Natural killer cell (primary cell): ENCODE data around the gene TMX1. TPM values are rescaled to one million over a fixed set of nuclear protein-coding genes. Genes with fewer than 3 reads are reported as not detected.

Experiments
- ATAC-seq, 3 donors: fragments of 150-1000 bp in 2 of 3; fragments of 200-7000 bp in 1 of 3; cut with Tn5 transposase; 1 replicate in 1 of 3; 2 replicates in 2 of 3; pipeline ENCODE4 v1.10.0; 2021; ENCODE audit warnings: mild to moderate bottlenecking in 2 of 3, moderate library complexity in 2 of 3
- DNase-seq, 2 donors: peaks; one replicate each; pipeline versions ENCODE4 v3.0.0 to v3.0.0-alpha.2; 2013 to 2021; ENCODE audit warnings: mixed read lengths in 1 of 2
- H3K27ac ChIP-seq: one replicate; pipeline ENCODE4 v1.5.1; 2013; ENCODE audit warnings: mild to moderate bottlenecking, low read length
- H3K27me3 ChIP-seq: one replicate; pipeline ENCODE4 v1.6.1; 2013; ENCODE audit warnings: low read length; ENCODE audit not compliant: control insufficient read depth, insufficient read depth
- H3K36me3 ChIP-seq: one replicate; pipeline ENCODE4 v1.6.1; 2013; ENCODE audit warnings: low read length; ENCODE audit not compliant: control insufficient read depth, insufficient read depth
- H3K4me1 ChIP-seq: one replicate; pipeline ENCODE4 v1.6.1; 2013; ENCODE audit warnings: low read length; ENCODE audit not compliant: control insufficient read depth, insufficient read depth
- H3K4me3 ChIP-seq: one replicate; pipeline ENCODE4 v1.5.1; 2013; ENCODE audit warnings: low read length
- H3K9me3 ChIP-seq: one replicate; pipeline ENCODE4 v1.6.1; 2013; ENCODE audit warnings: low read length; ENCODE audit not compliant: control insufficient read depth, insufficient read depth
- H3K27ac Mint-ChIP-seq, 2 donors: one replicate each; pipeline ENCODE4 v1.8.0; 2022; ENCODE audit warnings: mild to moderate bottlenecking in 2 of 2, mixed read lengths in 2 of 2, moderate library complexity in 1 of 2
- H3K27me3 Mint-ChIP-seq, 2 donors: one replicate each; pipeline ENCODE4 v1.8.0; 2022; ENCODE audit warnings: low read depth in 2 of 2, mixed read lengths in 2 of 2
- H3K36me3 Mint-ChIP-seq: one replicate; pipeline ENCODE4 v1.8.0; 2022; ENCODE audit warnings: mixed read lengths
- H3K4me1 Mint-ChIP-seq, 2 donors: one replicate each; pipeline ENCODE4 v1.8.0; 2022; ENCODE audit warnings: mixed read lengths in 2 of 2
- H3K4me3 Mint-ChIP-seq: one replicate; pipeline ENCODE4 v1.8.0; 2022; ENCODE audit warnings: mild to moderate bottlenecking, moderate library complexity, mixed read lengths
- H3K9me3 Mint-ChIP-seq, 2 donors: one replicate each; pipeline ENCODE4 v1.8.0; 2022; ENCODE audit warnings: mixed read lengths in 2 of 2
- WGBS: methylation state at CpG from one replicate; pipeline ENCODE4 v1.1.7; 2013; ENCODE audit warnings: missing lambda C conversion rate; ENCODE audit not compliant: insufficient coverage; 5-methylcytosine and 5-hydroxymethylcytosine counted together
- intact Hi-C: fragments of 100-400 bp; cut with micrococcal nuclease; formaldehyde crosslinking; loops from one replicate; pipeline ENCODE4 v1.14.2; 2022
- total RNA-seq, 4 donors: library from RNA; stranded (reverse); fragments of 120-200 nt in 1 of 4; gene quantifications; one replicate each; pipeline versions ENCODE4 v1.2.3 to v1.2.4, GENCODE V29; 2013 to 2022
- TF ChIP-seq, protein P1 (sequence below): fragments of 200-600 bp; IDR thresholded peaks from one replicate; pipeline ENCODE4 v1.8.0; 2022; ENCODE audit warnings: antibody characterized with exemption

TMX1 gene
- total RNA-seq, 3 donors from 2014 or later (not counting 1 experiment from before 2014, with no cell fraction given), result 17.4 to 27.4 (median 25.8) TPM

DNA sequence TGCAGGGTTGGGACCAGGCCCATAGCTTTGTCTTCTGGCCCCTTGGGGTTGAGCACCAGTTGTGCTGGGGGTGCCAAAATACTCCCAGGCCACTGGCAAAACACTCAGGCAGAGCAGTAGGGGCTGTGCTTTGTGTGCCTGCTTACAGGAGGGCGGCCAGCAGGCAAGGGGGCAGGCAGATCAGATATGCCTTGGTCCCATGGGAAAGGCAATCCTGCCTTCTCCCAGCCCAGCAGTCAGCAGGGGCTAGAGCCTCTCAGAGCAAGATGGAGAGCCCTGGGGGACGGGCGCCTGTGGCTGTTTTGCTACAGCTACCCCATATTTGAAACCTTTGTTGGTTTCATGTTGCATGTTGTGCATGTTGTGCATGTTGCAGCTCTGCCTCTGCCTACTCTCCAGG is 36.2 kb upstream of the TMX1 start:
- no peak for DNase-seq
- Histone ChIP-seq H3K27ac (no peak overlapping the region), H3K36me3 (no peaks in the 10 kb centered on the region), H3K9me3 (no peaks in the 10 kb centered on the region), H3K4me1 (peaks cover 5% of the 10 kb centered on the region), H3K4me3 (no peak overlapping the region), H3K27me3 (no peaks in the 10 kb centered on the region)
- no peak overlapping the region for H3K4me3 Mint-ChIP-seq
- no peaks in the 10 kb centered on the region for H3K9me3 Mint-ChIP-seq
- 86% methylated on average over 3 of the region's 3 CpGs for WGBS
- H3K36me3 Mint-ChIP-seq, result no peaks in the 10 kb centered on the region
- intact Hi-C loops, result no loop called here
- H3K27ac Mint-ChIP-seq, result no peak overlapping the region
- no peaks in the 10 kb centered on the region for H3K4me1 Mint-ChIP-seq
- TF ChIP-seq, protein P1, sequence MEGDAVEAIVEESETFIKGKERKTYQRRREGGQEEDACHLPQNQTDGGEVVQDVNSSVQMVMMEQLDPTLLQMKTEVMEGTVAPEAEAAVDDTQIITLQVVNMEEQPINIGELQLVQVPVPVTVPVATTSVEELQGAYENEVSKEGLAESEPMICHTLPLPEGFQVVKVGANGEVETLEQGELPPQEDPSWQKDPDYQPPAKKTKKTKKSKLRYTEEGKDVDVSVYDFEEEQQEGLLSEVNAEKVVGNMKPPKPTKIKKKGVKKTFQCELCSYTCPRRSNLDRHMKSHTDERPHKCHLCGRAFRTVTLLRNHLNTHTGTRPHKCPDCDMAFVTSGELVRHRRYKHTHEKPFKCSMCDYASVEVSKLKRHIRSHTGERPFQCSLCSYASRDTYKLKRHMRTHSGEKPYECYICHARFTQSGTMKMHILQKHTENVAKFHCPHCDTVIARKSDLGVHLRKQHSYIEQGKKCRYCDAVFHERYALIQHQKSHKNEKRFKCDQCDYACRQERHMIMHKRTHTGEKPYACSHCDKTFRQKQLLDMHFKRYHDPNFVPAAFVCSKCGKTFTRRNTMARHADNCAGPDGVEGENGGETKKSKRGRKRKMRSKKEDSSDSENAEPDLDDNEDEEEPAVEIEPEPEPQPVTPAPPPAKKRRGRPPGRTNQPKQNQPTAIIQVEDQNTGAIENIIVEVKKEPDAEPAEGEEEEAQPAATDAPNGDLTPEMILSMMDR, result no peak
- ATAC-seq, result no peak
- peaks cover 15 to 41% of the 10 kb centered on the region in 2 donors for H3K27me3 Mint-ChIP-seq

DNA sequence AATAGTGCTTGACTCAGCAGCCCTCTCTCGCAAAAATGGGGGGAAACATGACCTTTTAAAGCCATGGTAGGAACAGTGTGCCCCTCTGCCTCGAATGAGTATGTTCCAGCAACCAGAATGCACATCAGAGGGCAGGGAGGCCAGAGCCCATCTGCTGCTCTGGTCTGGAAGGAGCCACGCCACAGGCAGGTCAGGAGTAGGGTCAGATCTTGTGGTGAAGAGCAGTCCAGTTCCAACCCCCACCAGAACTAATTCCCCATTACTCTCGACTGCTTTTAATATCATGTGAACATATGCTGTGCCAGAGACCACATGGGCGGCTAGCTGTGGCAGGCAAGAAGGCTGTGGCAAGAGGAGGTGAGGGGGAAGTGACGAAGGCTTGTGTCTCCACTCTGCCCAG is 34.6 kb upstream of the TMX1 start:
- Histone ChIP-seq H3K4me1 (peaks cover 5% of the 10 kb centered on the region), H3K27ac (no peak overlapping the region), H3K36me3 (no peaks in the 10 kb centered on the region), H3K9me3 (no peaks in the 10 kb centered on the region), H3K27me3 (no peaks in the 10 kb centered on the region), H3K4me3 (no peak overlapping the region)
- no peak overlapping the region for H3K4me3 Mint-ChIP-seq
- no peak overlapping the region for H3K27ac Mint-ChIP-seq
- H3K9me3 Mint-ChIP-seq, result no peaks in the 10 kb centered on the region
- DNase-seq (no peak), ATAC-seq (peak in 1 of 3 donors; percentile 32)
- no peaks in the 10 kb centered on the region for H3K4me1 Mint-ChIP-seq
- no peaks in the 10 kb centered on the region for H3K36me3 Mint-ChIP-seq
- TF ChIP-seq, protein P1, result no peak
- intact Hi-C loops, result no loop called here
- H3K27me3 Mint-ChIP-seq, result peaks cover 15 to 35% of the 10 kb centered on the region in 2 donors
- 71% methylated on average over 5 of the region's 6 CpGs for WGBS

DNA sequence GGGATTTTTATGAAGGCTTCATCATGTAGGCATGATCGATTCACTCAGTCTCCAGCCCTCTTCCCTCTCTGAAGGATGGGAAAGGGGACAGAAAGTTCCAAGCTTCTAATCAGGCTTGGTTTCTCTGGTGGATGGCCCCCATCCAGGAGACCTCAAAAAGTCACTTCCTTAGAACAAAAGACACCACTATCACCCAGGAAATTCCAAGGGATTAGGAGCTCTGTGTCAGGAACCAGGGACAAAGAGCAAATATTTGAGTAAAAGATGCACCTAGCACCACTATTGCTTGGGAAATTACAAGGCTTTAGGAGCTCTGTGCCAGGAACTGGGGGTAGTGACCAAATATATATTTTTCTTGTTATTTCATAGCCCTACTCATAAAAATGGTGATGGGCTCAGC is 33.6 kb upstream of the TMX1 start:
- Mint-ChIP-seq H3K9me3 (no peaks in the 10 kb centered on the region), H3K27ac (no peak overlapping the region), H3K27me3 (peaks cover 15 to 25% of the 10 kb centered on the region in 2 donors), H3K36me3 (no peaks in the 10 kb centered on the region), H3K4me3 (no peak overlapping the region), H3K4me1 (no peaks in the 10 kb centered on the region)
- TF ChIP-seq, protein P1, result no peak
- no peaks in the 10 kb centered on the region for H3K9me3 ChIP-seq
- no peaks in the 10 kb centered on the region for H3K36me3 ChIP-seq
- H3K27me3 ChIP-seq, result no peaks in the 10 kb centered on the region
- ATAC-seq (no peak), DNase-seq (no peak)
- intact Hi-C loops, result no loop called here
- whole genome bisulfite sequencing, result 89% methylated on average over 1 of the region's 1 CpG
- H3K27ac ChIP-seq, result no peak overlapping the region
- H3K4me1 ChIP-seq, result peaks cover 5% of the 10 kb centered on the region
- H3K4me3 ChIP-seq, result no peak overlapping the region

DNA sequence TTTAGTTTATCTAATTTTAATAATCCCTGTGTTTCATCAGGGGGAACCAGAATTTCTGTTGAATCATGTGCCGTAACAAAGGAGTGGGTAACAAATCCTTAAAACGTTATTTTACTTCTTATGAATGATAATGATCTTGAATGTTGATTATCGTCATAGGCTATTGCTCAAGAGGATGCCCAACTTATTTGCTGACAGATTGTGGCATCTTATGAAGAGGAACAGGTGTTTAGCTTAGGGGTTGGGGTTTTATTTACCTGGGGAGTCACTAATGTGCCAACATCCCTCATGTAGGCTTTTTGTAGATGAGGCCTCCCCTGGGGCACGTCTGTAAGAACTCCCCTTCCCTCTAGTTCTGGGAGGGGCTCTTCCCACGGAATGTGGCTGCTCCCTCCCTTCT is 32.4 kb upstream of the TMX1 start:
- WGBS, result 66% methylated on average over 5 of the region's 5 CpGs
- no peak overlapping the region for H3K27ac ChIP-seq
- H3K27me3 ChIP-seq, result no peaks in the 10 kb centered on the region
- H3K4me3 Mint-ChIP-seq, result no peak overlapping the region
- H3K4me1 Mint-ChIP-seq, result no peaks in the 10 kb centered on the region
- no peaks in the 10 kb centered on the region for H3K9me3 ChIP-seq
- TF ChIP-seq, protein P1, result no peak
- intact Hi-C loops, result no loop called here
- DNase-seq (no peak), ATAC-seq (no peak)
- H3K36me3 ChIP-seq, result no peaks in the 10 kb centered on the region
- H3K36me3 Mint-ChIP-seq, result no peaks in the 10 kb centered on the region
- H3K4me1 ChIP-seq, result peaks cover 5% of the 10 kb centered on the region
- H3K9me3 Mint-ChIP-seq, result no peaks in the 10 kb centered on the region
- H3K4me3 ChIP-seq, result no peak overlapping the region
- peaks cover 10 to 23% of the 10 kb centered on the region in 2 donors for H3K27me3 Mint-ChIP-seq
- no peak overlapping the region for H3K27ac Mint-ChIP-seq
